ENCODE results near the gene BCLAF1.
A peak's percentile ranks its signal among the peaks of the same experiment; 100 is the strongest.
"Not testable (repeated sequence)": the region's sequence is repeated elsewhere in the genome, so short reads cannot be mapped to it uniquely, and the experiment has no call there.

BCLAF1 gene

DNA sequence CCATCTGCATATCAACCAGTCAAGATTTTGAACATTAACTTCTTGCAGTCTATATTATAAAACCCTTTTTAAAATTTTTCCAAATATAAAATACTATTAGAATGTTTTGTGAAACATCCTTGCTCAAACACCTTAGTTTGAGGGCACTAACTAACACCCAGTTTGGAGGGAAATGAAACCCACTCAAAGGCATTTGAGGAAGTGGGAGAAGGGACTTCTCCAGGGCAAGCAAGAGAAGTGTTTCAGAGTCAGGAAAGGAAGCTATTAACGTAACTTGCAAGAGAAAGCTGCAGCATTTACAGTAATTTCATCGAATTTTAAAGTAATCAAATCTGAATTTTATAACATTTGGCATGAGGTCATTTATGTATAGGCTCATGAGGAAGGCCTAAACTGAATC, 60.8 kb downstream of the BCLAF1 start:
- TF ChIP-seq, protein P1, sequence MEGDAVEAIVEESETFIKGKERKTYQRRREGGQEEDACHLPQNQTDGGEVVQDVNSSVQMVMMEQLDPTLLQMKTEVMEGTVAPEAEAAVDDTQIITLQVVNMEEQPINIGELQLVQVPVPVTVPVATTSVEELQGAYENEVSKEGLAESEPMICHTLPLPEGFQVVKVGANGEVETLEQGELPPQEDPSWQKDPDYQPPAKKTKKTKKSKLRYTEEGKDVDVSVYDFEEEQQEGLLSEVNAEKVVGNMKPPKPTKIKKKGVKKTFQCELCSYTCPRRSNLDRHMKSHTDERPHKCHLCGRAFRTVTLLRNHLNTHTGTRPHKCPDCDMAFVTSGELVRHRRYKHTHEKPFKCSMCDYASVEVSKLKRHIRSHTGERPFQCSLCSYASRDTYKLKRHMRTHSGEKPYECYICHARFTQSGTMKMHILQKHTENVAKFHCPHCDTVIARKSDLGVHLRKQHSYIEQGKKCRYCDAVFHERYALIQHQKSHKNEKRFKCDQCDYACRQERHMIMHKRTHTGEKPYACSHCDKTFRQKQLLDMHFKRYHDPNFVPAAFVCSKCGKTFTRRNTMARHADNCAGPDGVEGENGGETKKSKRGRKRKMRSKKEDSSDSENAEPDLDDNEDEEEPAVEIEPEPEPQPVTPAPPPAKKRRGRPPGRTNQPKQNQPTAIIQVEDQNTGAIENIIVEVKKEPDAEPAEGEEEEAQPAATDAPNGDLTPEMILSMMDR (IDR thresholded peaks at IDR 0.05; ENCODE audit: borderline replicate concordance, control extremely low read depth, extremely low read depth, insufficient read depth, missing control alignments): no peak
- DNase-seq (ENCODE audit: low spot score): no peak
- in situ Hi-C loops (cut with MboI; ENCODE audit: low sequenced_read_pairs, unreplicated experiment): no loop called here

DNA sequence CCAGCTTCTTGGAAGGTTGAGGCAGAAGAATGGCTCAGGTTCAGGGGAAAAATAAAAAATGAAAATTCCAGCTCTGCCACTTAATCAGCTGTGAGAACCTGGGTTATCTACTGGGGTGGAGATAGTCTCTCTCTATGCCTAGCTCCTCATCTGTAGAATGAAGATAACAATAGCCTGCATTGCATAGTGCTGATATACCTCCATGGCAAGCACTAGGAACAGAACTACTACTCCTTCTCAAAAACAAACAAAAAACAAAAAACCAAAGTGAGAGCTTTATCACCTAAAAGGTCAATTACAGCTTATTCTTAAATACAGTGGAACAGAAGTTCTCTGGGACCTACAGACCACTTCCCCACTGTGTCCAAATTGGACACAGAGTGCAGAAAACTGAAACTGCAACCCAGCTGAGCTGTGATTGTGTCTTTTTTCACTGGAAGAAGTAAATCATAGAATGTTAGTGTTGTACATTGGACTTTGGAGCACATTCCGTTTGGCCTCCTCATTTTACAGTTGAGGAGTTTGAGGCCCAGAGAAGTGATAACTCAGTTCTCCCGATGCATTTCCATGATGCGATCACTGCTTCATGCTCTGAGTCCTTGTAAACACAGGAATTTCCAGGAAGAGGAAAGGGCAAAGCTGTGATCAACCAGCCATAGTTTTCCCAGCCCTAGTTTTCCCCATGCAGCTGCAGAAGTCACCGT, 62.8 kb downstream of the BCLAF1 start:
- TF ChIP-seq, protein P1 (IDR thresholded peaks at IDR 0.05; ENCODE audit: borderline replicate concordance, control extremely low read depth, extremely low read depth, insufficient read depth, missing control alignments): no peak
- in situ Hi-C loops (cut with MboI; ENCODE audit: low sequenced_read_pairs, unreplicated experiment): no loop called here
- DNase-seq (ENCODE audit: low spot score): no peak

DNA sequence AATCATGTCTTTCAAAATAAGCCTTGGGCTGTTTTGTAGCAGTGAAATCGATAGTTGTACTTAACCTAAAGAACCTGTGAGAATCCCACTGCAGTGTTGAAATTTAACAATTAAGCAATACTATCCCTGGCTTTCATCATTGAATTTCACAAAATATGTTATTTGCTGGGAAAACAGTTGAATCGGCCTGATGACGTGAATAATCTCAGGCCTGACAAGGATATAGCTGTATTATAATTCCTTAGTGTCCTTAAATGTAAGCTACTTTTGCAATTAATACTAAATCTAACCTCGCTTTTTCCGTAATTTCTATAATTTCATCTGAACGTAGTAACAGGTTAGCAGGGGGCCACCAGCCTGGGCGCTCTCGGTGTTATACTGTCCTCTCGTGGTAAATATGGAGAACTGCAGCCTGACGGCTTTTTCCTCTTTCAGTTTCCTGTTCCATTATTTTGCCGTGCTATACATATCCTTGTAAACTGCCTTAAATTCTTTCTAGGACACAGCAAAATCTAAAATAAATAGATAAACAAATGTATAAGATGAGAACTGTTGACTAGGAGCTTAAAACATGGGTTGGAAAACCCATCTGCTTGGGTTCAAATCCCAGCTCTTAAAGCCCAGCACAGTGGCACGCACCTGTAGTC, 63.5 kb downstream of the BCLAF1 start:
- in situ Hi-C loops (cut with MboI; ENCODE audit: low sequenced_read_pairs, unreplicated experiment): no loop called here
- TF ChIP-seq, protein P1 (IDR thresholded peaks at IDR 0.05; ENCODE audit: borderline replicate concordance, control extremely low read depth, extremely low read depth, insufficient read depth, missing control alignments): peak; percentile 86
- DNase-seq (ENCODE audit: low spot score): peak; percentile 52

DNA sequence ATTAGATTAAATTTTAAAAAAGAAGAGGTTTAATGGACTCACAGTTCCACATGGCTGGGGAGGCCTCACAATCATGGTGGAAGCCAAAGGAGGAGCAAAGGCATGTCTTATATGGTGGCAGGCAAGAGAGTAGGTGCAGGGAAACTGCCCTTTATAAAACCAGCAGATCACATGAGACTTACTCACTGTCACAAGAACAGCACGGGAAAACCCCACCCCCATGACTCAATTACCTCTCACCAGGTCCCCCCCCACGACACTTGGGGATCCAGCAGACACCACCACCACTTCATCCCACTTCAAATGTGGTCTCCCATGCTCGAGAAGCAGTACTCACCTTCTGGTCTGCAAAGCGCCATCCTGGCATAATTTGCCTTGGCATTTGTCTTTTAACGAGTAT, 64.2 kb downstream of the BCLAF1 start:
- no peak for DNase-seq (ENCODE audit: low spot score)
- in situ Hi-C loops (cut with MboI; ENCODE audit: low sequenced_read_pairs, unreplicated experiment): no loop called here
- TF ChIP-seq, protein P1 (IDR thresholded peaks at IDR 0.05; ENCODE audit: borderline replicate concordance, control extremely low read depth, extremely low read depth, insufficient read depth, missing control alignments): no peak

DNA sequence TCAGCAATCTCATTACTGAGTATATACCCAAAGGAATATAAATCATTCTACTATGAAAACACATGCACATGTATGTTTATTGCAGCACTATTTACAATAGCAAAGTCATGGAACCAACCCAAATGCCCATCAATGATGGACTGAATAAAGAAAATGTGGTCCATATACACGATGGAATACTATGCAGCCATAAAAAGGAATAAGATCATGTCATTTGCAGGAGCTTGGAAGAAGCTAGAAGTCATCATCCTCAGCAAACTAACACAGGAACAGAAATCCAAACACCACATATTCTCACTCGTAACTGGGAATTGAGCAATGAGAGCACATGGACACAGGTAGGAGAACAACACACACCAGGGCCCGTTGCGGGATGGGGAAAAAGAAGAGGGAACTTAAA, 64.7 kb downstream of the BCLAF1 start:
- DNase-seq (ENCODE audit: low spot score): not testable (repeated sequence)
- in situ Hi-C loops (cut with MboI; ENCODE audit: low sequenced_read_pairs, unreplicated experiment): loop anchor here (25.0 kb wide), 2 partner anchors 538 to 688 kb away; no protein-coding TSS in a partner anchor

DNA sequence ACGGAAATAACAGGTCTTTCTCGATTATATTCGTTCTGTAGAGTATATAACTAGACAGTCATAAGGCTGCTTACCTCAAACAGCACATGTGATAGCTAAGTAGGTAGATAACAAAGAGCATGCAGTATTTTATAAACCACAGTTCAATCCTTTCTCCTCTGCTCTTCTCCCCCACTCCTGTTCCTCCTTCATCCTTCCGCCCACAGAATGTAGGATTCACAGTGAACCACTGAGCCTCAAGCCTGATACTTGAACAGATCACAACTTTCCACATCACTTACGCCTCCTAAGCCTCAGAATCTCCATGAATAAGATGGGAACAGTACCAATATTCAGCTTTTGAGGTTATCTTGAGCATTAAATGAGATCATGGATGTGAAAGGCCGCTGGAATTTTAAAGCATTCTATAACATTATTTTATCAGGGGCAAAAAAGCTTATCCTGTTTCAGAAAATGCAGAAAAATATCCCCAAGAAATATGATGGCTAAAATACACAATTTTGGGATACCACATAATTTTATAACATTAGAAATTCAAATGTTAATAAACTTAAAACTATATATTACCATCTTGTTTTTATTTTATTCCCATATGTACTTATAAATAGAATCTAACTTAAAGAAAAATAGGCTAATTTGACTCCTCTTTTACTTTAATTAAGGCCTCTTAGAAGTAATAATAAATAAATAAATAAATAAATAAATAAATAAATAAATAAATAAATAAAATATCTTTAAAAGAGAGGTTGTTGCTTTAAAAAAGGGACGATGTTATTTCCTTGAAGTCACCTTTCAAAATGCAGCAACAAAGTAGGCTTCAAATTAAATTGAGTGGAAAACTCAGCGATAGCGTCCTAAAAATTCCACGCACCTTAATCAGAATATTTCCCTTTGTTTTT, 72.9 kb downstream of the BCLAF1 start:
- DNase-seq (ENCODE audit: low spot score): no peak
- in situ Hi-C loops (cut with MboI; ENCODE audit: low sequenced_read_pairs, unreplicated experiment): loop anchor here (25.0 kb wide), 2 partner anchors 529 to 679 kb away; no protein-coding TSS in a partner anchor
- TF ChIP-seq, protein P1 (IDR thresholded peaks at IDR 0.05; ENCODE audit: borderline replicate concordance, control extremely low read depth, extremely low read depth, insufficient read depth, missing control alignments): no peak
